Muscle layer of duodenum (tissue), 2 donors: Measurements from ENCODE around the gene FAM53A.

Experiments used
- H3K27ac ChIP-seq: one replicate; pipeline ENCODE4 v1.7.0; 2013; ENCODE audit warnings: mild to moderate bottlenecking, low read length
- H3K27me3 ChIP-seq: one replicate; pipeline ENCODE4 v1.7.0; 2013; ENCODE audit warnings: low read depth, mild to moderate bottlenecking, control low read depth, low read length
- H3K36me3 ChIP-seq, 2 donors: one replicate each; pipeline ENCODE4 v1.7.0; 2013; ENCODE audit warnings: low read length in 2 of 2, control low read depth in 1 of 2, mild to moderate bottlenecking in 1 of 2; ENCODE audit not compliant: insufficient read depth in 2 of 2, control insufficient read depth in 1 of 2
- H3K4me1 ChIP-seq, 2 donors: one replicate each; pipeline ENCODE4 v1.7.0; 2013; ENCODE audit warnings: low read length in 2 of 2, mild to moderate bottlenecking in 2 of 2, control low read depth in 1 of 2, moderate library complexity in 1 of 2; ENCODE audit not compliant: insufficient read depth in 2 of 2, control insufficient read depth in 1 of 2
- H3K4me3 ChIP-seq, 2 donors: one replicate each; pipeline ENCODE4 v1.7.0; 2013; ENCODE audit warnings: low read length in 2 of 2, low read depth in 1 of 2, mild to moderate bottlenecking in 1 of 2
- H3K9me3 ChIP-seq, 2 donors: one replicate each; pipeline ENCODE4 v1.7.0; 2013; ENCODE audit warnings: low read length in 2 of 2, control low read depth in 1 of 2, mild to moderate bottlenecking in 1 of 2; ENCODE audit not compliant: control insufficient read depth in 1 of 2
- donor health status: healthy.

FAM53A gene

GRCh38 chr4:1598206-1599025, 85.7 kb downstream of the FAM53A start:
- Histone ChIP-seq H3K27me3 (no peaks in the 10 kb centered on the region), H3K4me3 (no peak overlapping the region), H3K27ac (no peak overlapping the region)

GRCh38 chr4:1597021-1597931, 86.8 kb downstream of the FAM53A start:
- H3K9me3 ChIP-seq, result no peaks in the 10 kb centered on the region
- H3K27me3 ChIP-seq, result no peaks in the 10 kb centered on the region
- H3K4me3 ChIP-seq, result no peak overlapping the region
- no peak overlapping the region for H3K27ac ChIP-seq
- H3K4me1 ChIP-seq, result no peaks in the 10 kb centered on the region
- H3K36me3 ChIP-seq, result no peaks in the 10 kb centered on the region

More at GRCh38 chr4:1598206-1599025, 85.7 kb downstream of the FAM53A start:
- Histone ChIP-seq H3K36me3 (no peaks in the 10 kb centered on the region), H3K9me3 (no peaks in the 10 kb centered on the region), H3K4me1 (no peaks in the 10 kb centered on the region)

GRCh38 chr4:1596393-1596792, 87.7 kb downstream of the FAM53A start:
- Histone ChIP-seq H3K4me1 (no peaks in the 10 kb centered on the region), H3K9me3 (peaks cover under 1 to 1% of the 10 kb centered on the region in 2 donors), H3K4me3 (no peak overlapping the region), H3K36me3 (no peaks in the 10 kb centered on the region), H3K27ac (no peak overlapping the region), H3K27me3 (no peaks in the 10 kb centered on the region)

- H3K27me3 ChIP-seq, result no peaks in the 10 kb centered on the region
- H3K4me3 ChIP-seq, result no peak overlapping the region
- H3K36me3 ChIP-seq, result no peaks in the 10 kb centered on the region
- no peak overlapping the region for H3K27ac ChIP-seq
- no peaks in the 10 kb centered on the region for H3K4me1 ChIP-seq
- H3K9me3 ChIP-seq, result peaks cover 6 to 7% of the 10 kb centered on the region in 2 donors
Observed at GRCh38 chr4:1595789-1596325, 88.3 kb downstream of the FAM53A start.

GRCh38 chr4:1594871-1595788, 89.0 kb downstream of the FAM53A start:
- H3K4me1 ChIP-seq, result no peaks in the 10 kb centered on the region
- no peaks in the 10 kb centered on the region for H3K36me3 ChIP-seq
- no peak overlapping the region for H3K27ac ChIP-seq
- no peaks in the 10 kb centered on the region for H3K27me3 ChIP-seq
- H3K4me3 ChIP-seq, result no peak overlapping the region
- peaks cover 6 to 11% of the 10 kb centered on the region in 2 donors for H3K9me3 ChIP-seq

- no peaks in the 10 kb centered on the region for H3K4me1 ChIP-seq
- H3K9me3 ChIP-seq, result peaks cover 6 to 11% of the 10 kb centered on the region in 2 donors
- no peak overlapping the region for H3K4me3 ChIP-seq
- H3K36me3 ChIP-seq, result no peaks in the 10 kb centered on the region
- H3K27ac ChIP-seq, result no peak overlapping the region
- no peaks in the 10 kb centered on the region for H3K27me3 ChIP-seq
Observed at GRCh38 chr4:1593881-1594345, 90.2 kb downstream of the FAM53A start.

- peaks cover 10 to 16% of the 10 kb centered on the region in 2 donors for H3K9me3 ChIP-seq
- no peak overlapping the region for H3K27ac ChIP-seq
- H3K36me3 ChIP-seq, result no peaks in the 10 kb centered on the region
- H3K4me3 ChIP-seq, result no peak overlapping the region
- no peaks in the 10 kb centered on the region for H3K4me1 ChIP-seq
- H3K27me3 ChIP-seq, result no peaks in the 10 kb centered on the region
Observed at GRCh38 chr4:1593458-1593857, 90.7 kb downstream of the FAM53A start.

- H3K27me3 ChIP-seq, result no peaks in the 10 kb centered on the region
- H3K36me3 ChIP-seq, result no peaks in the 10 kb centered on the region
- H3K27ac ChIP-seq, result no peak overlapping the region
- H3K4me1 ChIP-seq, result no peaks in the 10 kb centered on the region
- H3K4me3 ChIP-seq, result no peak overlapping the region
- H3K9me3 ChIP-seq, result peaks cover 10 to 20% of the 10 kb centered on the region in 2 donors
Observed at GRCh38 chr4:1592709-1593417, 91.2 kb downstream of the FAM53A start.

- H3K27me3 ChIP-seq, result no peaks in the 10 kb centered on the region
- H3K36me3 ChIP-seq, result no peaks in the 10 kb centered on the region
- H3K4me1 ChIP-seq, result no peaks in the 10 kb centered on the region
- H3K9me3 ChIP-seq, result peaks cover 10 to 20% of the 10 kb centered on the region in 2 donors
- no peak overlapping the region for H3K27ac ChIP-seq
- H3K4me3 ChIP-seq, result no peak overlapping the region
Observed at GRCh38 chr4:1592068-1592708, 91.9 kb downstream of the FAM53A start.

GRCh38 chr4:1591107-1591506, 93.0 kb downstream of the FAM53A start:
- Histone ChIP-seq H3K4me1 (no peaks in the 10 kb centered on the region), H3K36me3 (no peaks in the 10 kb centered on the region), H3K27ac (no peak overlapping the region), H3K4me3 (no peak overlapping the region), H3K27me3 (no peaks in the 10 kb centered on the region), H3K9me3 (peaks cover 10 to 20% of the 10 kb centered on the region in 2 donors)
